Trophoblast cell (in vitro differentiated cells and primary cell): ENCODE measurements around the gene ATP8B2.
A peak's percentile ranks its signal among the peaks of the same experiment; 100 is the strongest.

Source experiments
- DNase-seq, 2 donors: peaks; one replicate each; pipeline ENCODE4 v3.0.0-alpha.2; 2016
- H2AFZ ChIP-seq: 2 replicates; pipeline ENCODE4 v1.6.1; 2013; ENCODE audit warnings: low read length, moderate library complexity, mild to moderate bottlenecking; ENCODE audit not compliant: insufficient read depth, poor library complexity
- H2AK5ac ChIP-seq: 2 replicates; pipeline ENCODE4 v1.6.1; 2013; ENCODE audit warnings: mild to moderate bottlenecking, low read length
- H2BK120ac ChIP-seq: 2 replicates; pipeline ENCODE4 v1.6.1; 2013; ENCODE audit warnings: low read length, mild to moderate bottlenecking, moderate library complexity; ENCODE audit not compliant: insufficient read depth, poor library complexity
- H2BK12ac ChIP-seq: 2 replicates; pipeline ENCODE4 v1.6.1; 2013; ENCODE audit warnings: mild to moderate bottlenecking, low read length, moderate library complexity
- H2BK5ac ChIP-seq: 2 replicates; pipeline ENCODE4 v1.6.1; 2013; ENCODE audit warnings: low read length, low read depth, moderate library complexity, mild to moderate bottlenecking; ENCODE audit not compliant: poor library complexity
- H3K14ac ChIP-seq: 2 replicates; pipeline ENCODE4 v1.6.1; 2013; ENCODE audit warnings: mild to moderate bottlenecking, low read length
- H3K18ac ChIP-seq: 2 replicates; pipeline ENCODE4 v1.6.1; 2013; ENCODE audit warnings: mild to moderate bottlenecking, low read length
- H3K23ac ChIP-seq: 2 replicates; pipeline ENCODE4 v1.6.1; 2013; ENCODE audit warnings: low read length
- H3K27ac ChIP-seq: 2 replicates; pipeline ENCODE4 v1.5.1; 2013; ENCODE audit warnings: low read depth, mild to moderate bottlenecking, inconsistent platforms, low read length, moderate library complexity
- H3K27me3 ChIP-seq: 2 replicates; pipeline ENCODE4 v1.6.1; 2013; ENCODE audit warnings: inconsistent platforms, mild to moderate bottlenecking, low read length, moderate library complexity; ENCODE audit not compliant: insufficient read depth
- H3K36me3 ChIP-seq, 2 experiments: 1 replicate in 1 of 2; 2 replicates in 1 of 2; pipeline ENCODE4 v1.6.1; 2013; ENCODE audit warnings: low read length in 2 of 2, mild to moderate bottlenecking in 2 of 2, moderate library complexity in 1 of 2; ENCODE audit not compliant: insufficient read depth in 2 of 2, control insufficient read depth in 1 of 2
- H3K4ac ChIP-seq: 2 replicates; pipeline ENCODE4 v1.6.1; 2013; ENCODE audit warnings: low read depth, mild to moderate bottlenecking, low read length, moderate library complexity
- H3K4me1 ChIP-seq, 2 experiments: 1 replicate in 1 of 2; 2 replicates in 1 of 2; pipeline ENCODE4 v1.6.1; 2013; ENCODE audit warnings: low read length in 2 of 2, mild to moderate bottlenecking in 2 of 2, moderate library complexity in 1 of 2; ENCODE audit not compliant: insufficient read depth in 2 of 2, control insufficient read depth in 1 of 2
- H3K4me2 ChIP-seq: 2 replicates; pipeline ENCODE4 v1.6.1; 2013; ENCODE audit warnings: inconsistent platforms, mild to moderate bottlenecking, low read length, moderate library complexity
- H3K4me3 ChIP-seq: 2 replicates; pipeline ENCODE4 v1.5.1; 2013; ENCODE audit warnings: mild to moderate bottlenecking, low read depth, low read length, inconsistent platforms
- H3K79me1 ChIP-seq: one replicate; pipeline ENCODE4 v1.6.1; 2013; ENCODE audit warnings: low read length
- H3K79me2 ChIP-seq: 2 replicates; pipeline ENCODE4 v1.6.1; 2013; ENCODE audit warnings: low read length, mild to moderate bottlenecking; ENCODE audit not compliant: control insufficient read depth, insufficient read depth, poor library complexity
- H3K9ac ChIP-seq: 2 replicates; pipeline ENCODE4 v1.6.1; 2013; ENCODE audit warnings: mild to moderate bottlenecking, low read length
- H3K9me3 ChIP-seq: 2 replicates; pipeline ENCODE4 v1.6.1; 2013; ENCODE audit warnings: low read depth, mild to moderate bottlenecking, control low read depth, inconsistent platforms, low read length; ENCODE audit not compliant: insufficient read depth
- H4K12ac ChIP-seq: 2 replicates; pipeline ENCODE4 v1.6.1; 2013; ENCODE audit warnings: low read depth, mild to moderate bottlenecking, low read length, moderate library complexity
- H4K8ac ChIP-seq: 2 replicates; pipeline ENCODE4 v1.6.1; 2013; ENCODE audit warnings: low read depth, mild to moderate bottlenecking, low read length, moderate library complexity
- H4K91ac ChIP-seq: one replicate; pipeline ENCODE4 v1.6.1; 2013; ENCODE audit warnings: low read depth, mild to moderate bottlenecking, low read length, moderate library complexity
- WGBS: extraction: QIAGEN DNeasy Blood & Tissue Kit; methylation state at CpG from one replicate; pipeline ENCODE4 v1.1.7; 2013; ENCODE audit warnings: missing lambda C conversion rate; ENCODE audit not compliant: insufficient read length, insufficient coverage; ENCODE audit errors: extremely low coverage; 5-methylcytosine and 5-hydroxymethylcytosine counted together

ATP8B2 gene

DNA sequence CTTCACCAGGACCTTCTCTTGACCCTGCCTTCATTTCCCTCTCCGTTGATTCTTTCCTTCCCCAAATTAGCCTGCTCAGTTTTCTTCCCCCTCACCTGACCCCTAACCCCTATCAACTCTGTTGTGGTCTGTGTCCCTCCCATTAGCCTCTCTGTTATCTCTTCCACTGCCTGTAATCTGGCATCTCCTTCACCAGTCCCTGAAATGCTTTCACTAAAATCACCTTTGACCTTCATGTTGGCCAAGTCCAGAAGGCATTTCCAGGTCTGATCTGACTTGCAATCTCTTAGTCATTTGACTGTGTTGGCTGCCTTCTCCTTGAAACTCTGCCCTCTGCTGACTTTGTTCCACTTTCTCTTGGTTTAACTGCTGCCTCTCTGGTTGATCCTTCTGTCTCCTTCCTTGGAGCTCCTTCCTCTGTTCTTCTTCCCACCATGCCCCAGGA is 28.2 kb downstream of the ATP8B2 start:
- Histone ChIP-seq H3K4ac (no peak overlapping the region), H4K12ac (no peak overlapping the region), H2BK120ac (no peak overlapping the region), H2BK12ac (no peak overlapping the region), H3K4me2 (peak overlapping the region; percentile 66), H2AK5ac (no peak overlapping the region), H3K79me1 (no peaks in the 10 kb centered on the region), H3K9ac (no peak overlapping the region), H3K14ac (no peak overlapping the region), H2BK5ac (no peak overlapping the region), H3K79me2 (no peaks in the 10 kb centered on the region), H3K4me1 (peaks cover 17 to 18% of the 10 kb centered on the region in 2 experiments), H3K9me3 (no peaks in the 10 kb centered on the region), H3K27ac (no peak overlapping the region), H4K91ac (no peak overlapping the region), H3K36me3 (peaks cover 12% of the 10 kb centered on the region in 2 experiments), H3K27me3 (no peaks in the 10 kb centered on the region), H3K4me3 (no peak overlapping the region), H3K23ac (no peak overlapping the region), H4K8ac (no peak overlapping the region), H3K18ac (no peak overlapping the region), H2AFZ (no peak overlapping the region)
- peak; percentile 52 to 80 for DNase-seq
- no CpG with 5 or more reads among the region's 1 CpG for WGBS

DNA sequence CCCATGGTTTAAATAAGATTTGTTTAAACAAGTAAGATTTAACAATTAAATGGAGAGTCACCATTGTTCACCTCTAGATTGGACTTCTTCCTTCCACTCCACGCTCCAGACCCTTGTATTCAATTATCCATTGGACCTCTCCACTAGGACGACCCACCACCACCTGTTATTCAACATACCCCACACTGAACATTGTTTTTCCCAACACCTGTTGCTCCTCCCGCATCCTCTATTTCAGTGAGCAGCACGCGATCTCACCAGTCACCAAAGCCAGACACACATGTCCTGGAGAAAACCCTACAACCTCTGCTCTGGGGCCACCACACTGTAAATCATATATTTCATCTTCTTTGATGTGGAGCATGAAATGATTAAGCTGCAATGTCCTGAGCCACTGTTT is 28.6 kb downstream of the ATP8B2 start:
- Histone ChIP-seq H3K4ac (no peak overlapping the region), H2AFZ (no peak overlapping the region), H3K27me3 (no peaks in the 10 kb centered on the region), H3K9ac (no peak overlapping the region), H3K79me2 (no peaks in the 10 kb centered on the region), H2BK5ac (no peak overlapping the region), H2AK5ac (no peak overlapping the region), H3K4me3 (no peak overlapping the region), H4K91ac (no peak overlapping the region), H3K18ac (no peak overlapping the region), H4K12ac (no peak overlapping the region), H3K79me1 (no peaks in the 10 kb centered on the region), H2BK12ac (no peak overlapping the region), H3K9me3 (no peaks in the 10 kb centered on the region), H3K36me3 (peaks cover 7% of the 10 kb centered on the region in 2 experiments), H3K27ac (no peak overlapping the region), H3K4me1 (peaks cover 17 to 18% of the 10 kb centered on the region in 2 experiments), H2BK120ac (no peak overlapping the region), H3K14ac (no peak overlapping the region), H3K23ac (no peak overlapping the region), H4K8ac (no peak overlapping the region), H3K4me2 (no peak overlapping the region)
- DNase-seq: no peak
- no CpG with 5 or more reads among the region's 5 CpGs for WGBS

DNA sequence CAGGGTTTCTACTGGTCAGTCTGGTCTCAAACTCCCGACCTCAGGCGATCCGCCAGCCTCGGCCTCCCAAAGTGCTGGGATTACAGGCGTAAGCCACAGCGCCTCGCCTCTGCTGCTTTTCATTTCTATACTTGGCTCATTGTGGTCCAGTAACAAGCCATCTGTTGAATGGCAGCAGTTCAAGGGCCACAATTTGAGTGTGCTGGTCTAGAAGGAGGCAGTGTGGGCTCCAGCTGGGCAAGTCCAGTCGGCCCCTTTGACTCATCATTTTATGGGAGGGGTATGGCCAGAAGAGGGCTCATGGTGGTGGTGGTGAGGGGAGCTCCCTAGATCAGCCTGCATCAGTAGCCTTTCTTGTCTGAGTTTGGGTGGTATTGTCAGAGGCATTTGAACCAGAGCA is 33.2 kb downstream of the ATP8B2 start:
- Histone ChIP-seq H4K8ac (no peak overlapping the region), H4K91ac (no peak overlapping the region)
- no CpG with 5 or more reads among the region's 8 CpGs for WGBS

DNA sequence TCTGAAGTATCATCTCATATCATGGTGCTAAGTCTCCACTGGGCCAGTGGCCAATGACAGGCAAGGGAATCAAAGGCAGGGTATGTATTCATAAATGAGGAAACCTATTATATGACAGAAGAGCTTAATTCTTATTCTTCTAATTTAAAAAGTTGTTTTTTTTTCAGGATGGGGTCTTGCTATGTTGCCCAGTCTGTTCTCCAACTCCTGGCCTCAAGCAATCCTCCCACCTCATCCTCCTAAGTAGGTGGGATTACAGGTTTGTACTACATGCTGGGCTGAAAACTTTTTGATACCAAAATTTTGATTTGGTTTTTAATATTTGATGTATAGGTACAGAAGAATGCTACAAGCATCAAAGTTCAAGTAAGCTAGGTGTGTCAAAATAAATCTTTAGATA is 35.0 kb downstream of the ATP8B2 start:
- H3K79me1 ChIP-seq: no peaks in the 10 kb centered on the region
- no peak overlapping the region for H3K4ac ChIP-seq
- H2BK120ac ChIP-seq: no peak overlapping the region
- no peak overlapping the region for H2BK12ac ChIP-seq
- H4K91ac ChIP-seq: no peak overlapping the region
- no peaks in the 10 kb centered on the region for H3K27me3 ChIP-seq
- H4K8ac ChIP-seq: no peak overlapping the region
- H2AFZ ChIP-seq: no peak overlapping the region
- H4K12ac ChIP-seq: no peak overlapping the region
- H3K14ac ChIP-seq: no peak overlapping the region
- no peak for DNase-seq
- no peaks in the 10 kb centered on the region for H3K79me2 ChIP-seq
- H3K4me1 ChIP-seq: no peaks in the 10 kb centered on the region
- no peak overlapping the region for H2BK5ac ChIP-seq
- H3K23ac ChIP-seq: no peak overlapping the region
- no peak overlapping the region for H3K4me2 ChIP-seq
- no peak overlapping the region for H3K18ac ChIP-seq
- H3K4me3 ChIP-seq: no peak overlapping the region
- no peaks in the 10 kb centered on the region for H3K9me3 ChIP-seq
- no peaks in the 10 kb centered on the region for H3K36me3 ChIP-seq
- H2AK5ac ChIP-seq: no peak overlapping the region
- H3K27ac ChIP-seq: no peak overlapping the region
- no peak overlapping the region for H3K9ac ChIP-seq

More for the DNA sequence above, 33.2 kb downstream of the ATP8B2 start:
- Histone ChIP-seq H3K4ac (no peak overlapping the region), H3K27me3 (no peaks in the 10 kb centered on the region), H3K27ac (no peak overlapping the region), H3K23ac (no peak overlapping the region), H3K14ac (no peak overlapping the region), H3K4me3 (no peak overlapping the region), H3K18ac (no peak overlapping the region), H3K4me1 (peaks cover 3 to 5% of the 10 kb centered on the region in 2 experiments), H2BK120ac (no peak overlapping the region), H2AK5ac (no peak overlapping the region), H3K4me2 (no peak overlapping the region), H2AFZ (no peak overlapping the region), H3K79me1 (no peaks in the 10 kb centered on the region), H3K9me3 (no peaks in the 10 kb centered on the region), H2BK5ac (no peak overlapping the region), H3K79me2 (no peaks in the 10 kb centered on the region), H2BK12ac (no peak overlapping the region), H3K9ac (no peak overlapping the region), H4K12ac (no peak overlapping the region), H3K36me3 (no peaks in the 10 kb centered on the region)
- no peak for DNase-seq
